Stimulated activated CD4-positive, alpha-beta T cell treated with anti-CD3 and anti-CD28 coated beads, TNF-alpha, amount 100 ng/mL, for 1 hour (primary cell): ENCODE data around the gene MBD5.

Experiments
- DNase-seq, 3 donors: peaks; one replicate each; pipeline ENCODE4 v3.0.0-alpha.2; 2020; ENCODE audit warnings: low read depth in 3 of 3, low spot score in 1 of 3

The MBD5 gene

GRCh38 chr2:148209603-148210002, 188.7 kb downstream of the MBD5 start:
- DNase-seq, result no peak

- DNase-seq, result no peak
Measured at GRCh38 chr2:148218326-148219075, 197.6 kb downstream of the MBD5 start.

GRCh38 chr2:148221166-148221565, 200.3 kb downstream of the MBD5 start:
- no peak for DNase-seq

- no peak for DNase-seq
Measured at GRCh38 chr2:148221926-148222325, 201.0 kb downstream of the MBD5 start.

DNA sequence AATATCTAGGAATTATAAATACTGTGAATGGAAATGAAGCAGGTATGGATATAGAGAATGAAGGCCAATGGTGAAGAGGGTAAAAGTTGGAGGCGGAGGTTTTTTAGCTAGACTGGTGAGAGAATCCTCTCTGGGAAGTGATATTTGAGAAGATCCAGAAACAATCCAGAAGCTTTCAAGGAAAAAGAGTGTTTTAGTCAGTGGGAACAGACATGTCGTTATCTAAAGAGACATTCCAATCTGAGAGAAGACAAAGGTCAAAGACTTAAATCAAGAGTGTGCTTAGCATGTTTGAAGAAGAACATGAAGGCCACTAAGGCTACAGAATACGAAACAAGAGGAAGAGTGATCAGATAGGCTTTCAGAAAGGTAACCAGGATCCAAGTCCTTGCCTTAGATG, 211.0 kb downstream of the MBD5 start:
- DNase-seq, result no peak

DNA sequence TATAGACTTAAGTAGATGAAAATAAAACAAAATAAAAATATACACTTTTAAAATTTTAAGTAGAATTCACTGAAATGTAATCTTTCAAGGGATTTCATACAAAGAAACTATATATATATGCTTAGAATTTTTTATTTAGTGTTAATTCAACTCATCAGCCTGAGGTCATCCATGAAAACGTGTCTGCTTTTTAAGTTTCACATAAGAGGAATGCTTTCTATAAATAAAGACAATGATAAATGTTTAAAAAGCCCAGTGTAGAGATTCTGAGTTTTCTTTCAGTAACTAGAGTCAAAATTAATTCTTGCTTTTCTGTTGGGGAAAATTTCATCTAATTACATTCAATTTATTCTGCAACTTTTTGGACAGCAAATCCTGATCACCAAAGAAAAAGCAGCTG, 213.3 kb downstream of the MBD5 start:
- DNase-seq, result no peak

GRCh38 chr2:148237911-148238310, 217.0 kb downstream of the MBD5 start:
- DNase-seq, result no peak

- DNase-seq, result no peak
Measured at GRCh38 chr2:148238561-148238960, 217.7 kb downstream of the MBD5 start.

DNA sequence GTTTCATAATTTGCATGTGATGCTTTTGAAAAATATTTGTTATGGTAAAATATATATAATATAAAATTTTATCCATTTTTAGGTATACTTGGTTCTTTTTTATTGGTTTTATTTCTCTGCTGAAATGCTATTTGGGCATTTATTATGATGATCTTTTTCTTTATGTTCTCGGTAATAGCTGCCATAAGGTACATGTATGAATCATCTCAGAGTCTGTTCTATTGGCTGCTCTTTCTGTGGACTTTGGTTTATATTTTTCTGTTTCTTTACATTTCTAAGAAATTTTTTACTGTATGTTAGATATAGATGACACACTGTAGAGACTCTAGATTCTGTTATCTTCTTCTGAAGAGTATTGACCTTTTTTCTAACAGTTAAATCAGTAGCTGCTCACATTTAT, 219.9 kb downstream of the MBD5 start:
- DNase-seq, result no peak

DNA sequence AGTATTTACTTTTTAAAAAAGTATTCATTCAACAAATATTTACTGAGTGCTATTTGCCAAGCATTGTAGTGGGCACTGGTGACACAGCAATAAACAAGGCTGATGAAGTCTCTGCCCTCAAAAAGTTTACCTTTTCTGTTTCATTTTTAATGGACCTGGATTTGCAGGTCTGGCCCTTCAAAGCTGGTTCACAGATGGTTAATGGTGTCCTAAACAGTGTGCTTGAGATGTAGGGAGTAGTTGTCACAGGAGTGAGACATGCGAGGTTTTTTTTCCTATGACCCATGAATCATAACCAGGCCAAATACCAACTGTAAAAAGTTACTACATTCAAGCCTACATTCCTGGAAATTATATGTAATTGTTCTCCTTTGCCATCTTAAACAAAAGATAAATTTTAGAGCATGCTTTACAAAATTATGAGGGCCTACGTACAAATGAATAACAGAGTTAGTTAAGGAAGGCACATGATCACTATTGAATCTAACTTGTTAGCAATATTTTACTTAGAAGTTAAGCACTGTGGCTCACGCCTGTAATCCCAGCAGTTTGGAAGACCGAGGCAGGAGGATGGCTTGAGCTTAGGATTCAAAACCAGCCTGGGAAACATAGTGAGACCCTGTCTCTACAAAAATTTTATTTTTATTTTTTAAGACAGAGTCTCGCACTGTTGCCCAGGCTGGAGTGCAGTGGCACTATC, 223.9 kb downstream of the MBD5 start:
- no peak for DNase-seq

DNA sequence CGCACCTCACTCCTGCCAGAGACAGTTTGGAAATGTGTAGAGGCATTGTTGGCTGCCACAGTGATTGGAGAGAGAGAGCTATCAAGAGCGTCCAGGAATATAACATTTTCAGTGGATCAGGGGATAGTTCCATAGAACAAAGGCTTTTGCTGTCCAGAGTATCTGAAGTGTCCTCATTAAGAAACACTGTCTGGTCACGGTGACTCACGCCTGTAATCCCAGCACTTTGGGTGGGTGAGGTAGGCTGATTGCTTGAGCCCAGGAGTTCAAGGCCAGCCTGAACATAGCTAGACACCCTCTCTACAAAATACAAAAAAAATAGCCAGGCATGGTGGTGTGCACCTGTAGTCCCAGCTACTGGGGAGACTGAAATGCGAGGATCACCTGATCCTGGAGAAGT, 231.1 kb downstream of the MBD5 start:
- DNase-seq, result no peak

- no peak for DNase-seq
Measured at GRCh38 chr2:148252646-148253045, 231.8 kb downstream of the MBD5 start.

DNA sequence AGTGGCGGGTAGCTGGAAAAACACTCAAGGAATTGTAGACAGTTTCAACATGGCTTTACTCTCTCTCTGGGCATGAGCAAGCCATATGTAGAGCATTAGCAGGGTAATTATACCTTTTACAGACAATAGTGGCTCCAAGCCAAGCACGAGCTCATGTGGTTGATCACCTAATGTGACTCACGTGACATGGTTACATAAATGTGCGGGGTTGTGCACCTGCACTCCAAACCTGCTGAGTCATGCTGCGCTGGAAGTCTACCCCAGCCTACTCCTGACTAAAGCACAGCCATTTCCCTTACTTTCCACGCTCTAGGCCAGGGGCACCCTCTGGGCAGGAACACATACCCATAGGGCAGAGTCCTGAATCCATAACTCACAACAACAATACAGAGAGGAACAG, 232.8 kb downstream of the MBD5 start:
- no peak for DNase-seq

GRCh38 chr2:148255929-148256328, 235.0 kb downstream of the MBD5 start:
- no peak for DNase-seq

DNA sequence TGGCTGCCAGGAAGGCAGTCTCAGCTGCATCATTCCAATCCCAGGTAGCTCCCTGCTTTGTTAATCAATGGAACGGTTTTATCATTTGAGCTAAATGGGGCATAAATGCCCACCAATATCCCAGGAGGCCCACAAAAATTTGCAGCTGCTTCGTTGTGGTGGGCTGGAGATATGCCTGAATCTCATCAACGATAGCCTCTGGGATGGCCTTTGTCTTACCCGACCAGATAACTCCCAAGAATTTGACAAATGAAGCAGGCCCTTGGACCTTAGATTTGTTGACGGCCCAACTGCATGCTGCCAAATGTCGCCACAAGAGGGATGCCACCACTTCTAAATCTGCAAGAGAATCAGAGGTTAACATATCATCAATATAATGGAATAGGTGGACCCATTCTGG, 236.4 kb downstream of the MBD5 start:
- DNase-seq, result no peak

DNA sequence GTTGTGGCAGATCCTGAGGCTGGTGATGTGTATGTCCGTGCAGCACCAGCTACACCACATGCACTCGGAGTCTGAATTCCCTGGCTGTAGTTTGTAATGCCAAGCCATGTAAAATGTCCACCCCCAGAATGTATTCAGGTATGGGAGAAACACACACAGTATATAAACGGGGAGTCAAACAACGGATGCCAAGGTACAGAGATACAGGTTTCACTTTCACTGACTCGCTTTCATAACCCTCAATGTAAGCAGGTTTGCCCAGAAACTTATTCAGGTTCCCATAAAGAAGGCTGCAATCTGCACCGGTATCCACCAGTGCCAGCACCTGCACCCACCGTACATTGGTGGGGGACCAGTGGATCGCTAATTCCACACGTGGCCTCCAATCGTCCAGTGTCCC, 237.2 kb downstream of the MBD5 start:
- DNase-seq, result no peak

DNA sequence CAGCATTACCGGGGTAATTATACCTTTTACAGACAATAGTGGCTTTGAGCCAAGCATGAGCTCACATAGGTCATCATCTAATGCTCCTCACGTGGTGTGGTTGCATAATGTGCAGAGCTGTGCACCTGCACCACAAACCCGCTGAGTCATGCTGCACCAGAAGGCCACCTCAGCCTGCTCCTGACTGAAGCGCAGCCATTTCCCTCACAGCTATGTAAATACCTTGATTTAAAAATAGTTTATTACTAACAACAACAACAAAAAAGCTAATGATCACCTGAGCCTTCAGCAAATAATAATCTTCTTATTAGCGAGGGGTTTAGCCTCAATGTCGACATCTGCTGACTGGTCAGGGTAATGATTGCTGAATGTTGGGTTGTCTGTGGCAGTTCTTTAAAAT, 238.8 kb downstream of the MBD5 start:
- DNase-seq, result no peak

DNA sequence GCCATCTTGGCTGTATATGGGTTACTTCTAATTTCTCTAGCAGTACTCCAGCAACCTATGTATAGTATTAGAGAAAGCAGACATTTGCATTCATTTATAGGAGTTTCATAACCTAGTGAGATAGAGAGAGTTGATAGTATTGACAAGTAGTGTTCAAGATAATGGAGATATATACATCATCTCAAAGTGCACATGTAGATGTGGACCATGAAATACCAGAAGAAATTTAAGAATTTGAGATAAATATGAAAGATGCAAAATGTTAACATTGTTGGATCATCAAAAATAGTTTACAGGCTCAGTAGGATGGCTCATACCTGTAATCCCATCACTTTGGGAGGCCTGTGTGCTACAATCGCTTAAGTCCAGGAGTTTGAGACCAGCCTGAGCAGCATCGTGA, 243.0 kb downstream of the MBD5 start:
- no peak for DNase-seq

DNA sequence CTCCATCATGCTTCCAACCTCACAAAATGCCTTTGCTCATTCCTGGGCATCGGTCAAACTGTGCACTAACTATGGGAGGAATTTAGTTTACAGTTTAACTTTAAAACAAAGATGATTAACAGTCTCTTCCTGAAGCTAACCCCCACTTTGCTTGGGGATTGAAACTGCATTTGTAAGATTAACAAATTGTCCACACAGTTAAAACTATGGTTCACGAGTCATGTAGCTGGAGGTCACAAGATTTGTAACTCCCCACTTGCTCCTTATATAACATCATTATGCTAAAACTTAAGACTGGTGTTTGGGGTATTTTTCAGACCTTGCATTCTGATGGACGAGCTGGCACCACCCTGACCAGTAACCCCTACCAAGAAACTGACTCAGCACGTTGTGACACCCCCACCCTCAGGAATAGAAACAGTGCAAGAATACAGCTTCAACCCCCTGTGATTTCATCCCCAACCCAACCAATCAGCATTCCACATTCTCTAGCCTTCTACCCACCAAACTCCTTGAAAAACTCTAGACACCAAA, 252.3 kb downstream of the MBD5 start:
- DNase-seq, result no peak

DNA sequence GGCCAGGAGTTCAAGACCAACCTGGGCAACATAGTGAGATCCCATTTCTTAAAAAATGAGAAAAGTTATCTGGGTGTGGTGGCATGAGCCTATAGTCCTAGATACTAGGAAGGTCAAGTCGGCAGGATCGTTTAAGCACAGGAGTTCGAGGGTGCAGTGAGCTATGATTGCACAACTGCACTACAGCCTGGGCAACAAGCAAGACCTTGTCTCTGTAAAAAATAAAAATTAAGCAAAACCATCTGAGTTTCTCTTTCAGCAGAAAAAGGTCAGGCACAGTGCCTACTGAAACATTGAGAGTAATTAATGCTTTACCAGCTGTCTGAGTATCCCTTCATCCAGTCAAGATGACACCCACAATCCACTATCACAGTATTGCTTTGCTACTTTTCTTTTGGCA, 258.3 kb downstream of the MBD5 start:
- no peak for DNase-seq

DNA sequence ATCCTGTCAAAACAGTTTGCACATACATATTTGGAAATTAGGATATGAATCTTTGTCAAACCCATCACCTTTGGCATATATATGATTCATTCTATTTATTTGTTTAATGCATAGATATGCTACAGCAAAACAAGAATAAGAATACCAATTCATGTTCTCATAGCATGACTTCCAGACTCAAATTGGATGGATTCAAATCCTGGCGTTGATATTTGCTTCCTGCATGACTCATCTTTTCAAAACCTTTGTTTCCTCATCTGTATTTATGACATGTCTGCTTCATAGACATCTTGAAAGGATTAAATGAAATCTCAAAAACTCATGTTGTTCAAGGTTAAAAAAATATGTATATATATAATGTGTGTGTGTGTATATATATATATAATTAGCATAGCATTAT, 261.3 kb downstream of the MBD5 start:
- DNase-seq, result no peak

DNA sequence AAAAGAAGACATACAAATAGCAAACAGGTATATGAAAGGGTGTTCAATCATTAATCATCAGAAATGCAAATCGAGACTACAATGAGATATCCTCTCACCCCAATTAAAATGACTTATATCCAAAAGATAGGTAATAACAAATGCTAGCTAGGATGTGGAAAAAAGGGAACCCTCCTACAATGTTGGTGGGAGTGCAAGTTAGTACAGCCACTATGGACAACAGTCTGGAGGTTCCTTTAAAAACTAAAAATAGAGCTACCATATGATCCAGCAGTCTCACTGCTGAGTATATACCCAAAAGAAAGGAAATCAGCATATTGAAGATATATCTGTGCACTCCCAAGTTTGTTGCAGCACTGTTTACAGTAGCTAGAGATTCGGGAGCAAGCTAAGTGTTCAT, 271.5 kb downstream of the MBD5 start:
- no peak for DNase-seq

GRCh38 chr2:148298196-148298595, 277.3 kb downstream of the MBD5 start:
- no peak for DNase-seq
